GM21723 (cell line): Measurements from ENCODE around the gene PPM1N.

Source experiments
- ATAC-seq: cut with Tn5 transposase; IDR thresholded peaks from one replicate; pipeline ENCODE4 v1.9.1; 2021; ENCODE audit warnings: mild to moderate bottlenecking, moderate library complexity; ENCODE audit not compliant: unreplicated experiment

PPM1N gene

GRCh38 chr19:45489216-45489855 lies 8.9 kb upstream of the PPM1N start:
- ATAC-seq: no peak

- ATAC-seq: no peak
Measured at GRCh38 chr19:45492137-45492626, 6.1 kb upstream of the PPM1N start.

DNA sequence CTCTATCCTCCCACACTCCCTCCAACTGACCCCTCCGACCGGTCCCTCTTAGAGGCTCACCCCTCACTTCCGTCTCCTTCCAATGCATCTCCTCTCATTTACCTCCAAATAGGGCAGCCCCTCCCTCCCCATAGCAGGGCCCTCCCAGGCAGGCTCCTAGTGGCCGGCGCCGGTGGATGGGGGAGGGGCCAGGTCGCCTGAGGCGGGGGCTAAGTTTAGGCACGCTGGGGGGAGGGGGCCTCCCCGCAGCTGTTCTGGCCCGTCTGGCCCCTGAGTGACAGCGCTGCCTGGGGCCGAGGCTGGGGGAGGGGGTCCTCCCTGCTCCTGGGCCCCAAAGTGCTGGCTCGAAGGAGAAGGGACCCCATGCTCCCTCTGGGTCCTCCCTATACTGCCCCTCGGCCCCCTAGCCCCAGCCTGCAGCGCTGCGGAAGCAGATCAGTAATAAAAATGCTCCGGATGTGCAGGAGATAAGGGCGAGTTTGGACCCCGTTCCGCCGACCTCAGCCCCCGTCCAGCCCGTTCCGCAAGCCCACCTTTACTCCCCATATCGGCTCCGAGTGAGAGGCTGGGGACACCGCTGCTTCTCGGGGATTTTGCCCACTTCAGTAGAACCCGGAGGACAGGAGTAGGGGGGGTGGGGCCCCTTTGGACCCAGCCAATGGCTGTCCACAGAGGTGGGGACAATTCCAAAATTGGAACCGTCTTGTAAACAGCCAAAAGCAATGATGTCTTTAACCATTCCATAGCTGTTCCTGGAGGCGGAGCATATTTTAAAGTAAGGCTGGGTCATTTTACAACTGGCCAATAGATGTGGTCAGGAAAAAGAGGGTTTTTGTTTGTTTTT lies 5.4 kb upstream of the PPM1N start:
- no peak for ATAC-seq

- no peak for ATAC-seq
Measured at GRCh38 chr19:45494261-45494916, 3.9 kb upstream of the PPM1N start.

- no peak for ATAC-seq
Measured at GRCh38 chr19:45495178-45495577, 3.1 kb upstream of the PPM1N start.

- ATAC-seq: peak; percentile 23
Measured at GRCh38 chr19:45496349-45496953, 1.8 kb upstream of the PPM1N start.

DNA sequence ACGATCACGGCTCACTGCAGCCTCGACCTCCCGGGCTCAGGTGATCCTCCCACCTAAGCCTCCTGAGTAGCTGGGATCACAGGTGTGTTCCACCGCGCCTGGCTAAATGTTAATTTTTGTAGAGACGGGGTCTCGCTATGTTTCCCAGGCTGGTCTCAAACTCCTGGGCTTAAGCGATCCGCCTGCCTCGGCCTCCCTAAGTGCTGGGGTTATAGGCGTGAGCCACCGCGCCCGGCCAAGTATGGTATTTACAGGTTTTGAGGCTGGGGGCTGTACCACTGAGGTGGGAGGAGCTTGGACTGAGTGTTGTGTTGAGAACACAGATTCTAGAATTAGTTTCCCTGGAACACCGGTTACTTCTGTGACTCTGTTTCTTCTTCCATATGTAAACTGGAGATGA lies 452 bp upstream of the PPM1N start:
- ATAC-seq: no peak

- no peak for ATAC-seq
Measured at GRCh38 chr19:45499196-45500180, 1.2 kb downstream of the PPM1N start.

DNA sequence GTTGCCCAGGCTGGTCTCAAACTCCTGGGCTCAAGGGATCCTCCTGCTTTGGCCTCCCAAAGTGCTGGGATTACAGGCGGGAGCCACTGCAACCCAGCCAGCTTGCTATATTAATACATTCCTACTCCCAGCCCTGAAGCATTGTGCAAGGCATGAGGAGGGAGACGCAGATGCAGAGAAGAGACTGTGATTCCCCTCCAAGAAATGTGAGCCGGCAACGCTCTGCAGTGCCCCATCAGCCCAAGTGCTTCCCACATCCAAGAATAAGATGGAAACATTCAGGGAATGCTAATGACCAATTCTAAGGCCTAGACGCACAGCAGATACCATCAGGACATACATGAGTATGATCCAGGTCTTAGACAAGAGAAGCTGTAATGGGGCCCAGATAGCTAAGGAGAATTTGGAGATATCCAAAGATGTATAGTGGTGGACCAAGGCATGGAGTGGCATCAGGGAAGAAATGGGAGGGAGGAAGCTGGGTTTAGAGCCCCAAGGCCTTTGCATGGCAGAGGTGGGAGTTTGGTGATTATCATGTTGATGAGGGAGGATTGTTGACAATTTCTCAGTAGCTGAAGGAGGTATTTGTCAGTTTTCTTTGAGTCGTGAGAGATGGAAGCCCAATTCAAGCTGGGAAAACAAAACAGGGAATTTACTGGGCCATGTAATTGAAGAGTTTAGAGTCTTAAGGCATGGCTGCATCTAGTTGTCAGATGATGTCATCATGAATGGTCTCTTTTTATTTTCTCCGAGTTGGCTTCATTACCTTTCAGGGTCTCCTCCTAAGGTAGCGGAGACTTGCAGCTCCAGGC lies 2.9 kb downstream of the PPM1N start:
- ATAC-seq: no peak

DNA sequence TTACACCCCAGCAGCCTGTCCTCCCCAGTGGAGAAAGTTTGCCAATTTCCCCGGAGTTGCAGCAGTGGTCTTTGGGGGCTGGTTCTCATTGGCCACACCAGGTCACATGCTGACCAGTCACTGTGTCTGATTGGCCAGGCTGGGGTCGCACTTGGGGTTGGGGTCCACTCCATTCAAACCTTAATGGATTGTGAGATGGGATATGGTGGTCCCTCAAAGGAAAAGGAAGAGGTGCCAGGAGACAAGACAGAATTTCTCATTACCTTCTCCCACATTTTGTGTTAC lies 3.4 kb downstream of the PPM1N start:
- ATAC-seq: no peak

GRCh38 chr19:45502111-45502510 lies 3.9 kb downstream of the PPM1N start:
- ATAC-seq: no peak

- no peak for ATAC-seq
Measured at GRCh38 chr19:45503909-45504308, 5.7 kb downstream of the PPM1N start.

DNA sequence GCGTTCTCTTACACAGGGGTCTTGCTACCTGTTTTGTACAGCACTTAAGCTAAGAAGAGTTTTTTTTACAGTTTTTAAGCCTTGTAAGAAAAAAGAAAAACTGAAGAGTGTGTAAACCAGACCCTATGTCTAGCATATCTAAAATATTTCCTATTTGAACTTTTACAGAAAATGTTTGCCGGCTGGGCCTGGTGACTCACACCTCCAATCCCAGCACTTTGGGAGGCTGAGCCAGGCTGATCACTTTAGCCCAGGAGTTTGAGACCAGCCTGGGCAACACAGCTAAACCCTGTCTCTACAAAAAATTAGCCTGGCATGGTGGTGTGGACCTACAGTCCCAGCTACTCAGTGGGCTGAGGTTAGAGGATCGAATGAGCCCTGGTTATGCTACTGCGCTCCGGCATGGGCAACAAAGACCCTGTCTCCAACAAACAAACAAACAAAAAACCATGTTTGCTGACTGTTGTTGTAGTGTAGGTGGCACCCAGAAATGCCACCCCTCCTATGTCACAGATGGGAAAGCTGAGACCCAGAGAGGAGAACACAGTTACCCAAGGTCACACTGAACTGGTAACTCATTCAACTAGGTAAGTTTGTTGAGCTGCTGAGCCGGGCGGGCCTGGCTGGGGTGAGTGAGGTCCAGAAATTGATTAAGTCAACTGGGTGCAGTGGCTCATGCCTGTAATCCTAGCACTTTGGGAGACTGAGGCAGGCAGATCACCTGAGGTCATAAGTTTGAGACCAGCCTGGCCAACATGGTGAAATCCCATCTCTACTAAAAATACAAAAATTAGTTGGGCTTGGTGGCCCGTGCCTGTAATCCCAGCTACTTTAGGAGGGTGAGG lies 7.1 kb downstream of the PPM1N start:
- ATAC-seq: no peak

GRCh38 chr19:45505996-45506245 lies 7.7 kb downstream of the PPM1N start:
- ATAC-seq: no peak

- peak; percentile 57 for ATAC-seq
Measured at GRCh38 chr19:45506246-45506988, 8.2 kb downstream of the PPM1N start.

DNA sequence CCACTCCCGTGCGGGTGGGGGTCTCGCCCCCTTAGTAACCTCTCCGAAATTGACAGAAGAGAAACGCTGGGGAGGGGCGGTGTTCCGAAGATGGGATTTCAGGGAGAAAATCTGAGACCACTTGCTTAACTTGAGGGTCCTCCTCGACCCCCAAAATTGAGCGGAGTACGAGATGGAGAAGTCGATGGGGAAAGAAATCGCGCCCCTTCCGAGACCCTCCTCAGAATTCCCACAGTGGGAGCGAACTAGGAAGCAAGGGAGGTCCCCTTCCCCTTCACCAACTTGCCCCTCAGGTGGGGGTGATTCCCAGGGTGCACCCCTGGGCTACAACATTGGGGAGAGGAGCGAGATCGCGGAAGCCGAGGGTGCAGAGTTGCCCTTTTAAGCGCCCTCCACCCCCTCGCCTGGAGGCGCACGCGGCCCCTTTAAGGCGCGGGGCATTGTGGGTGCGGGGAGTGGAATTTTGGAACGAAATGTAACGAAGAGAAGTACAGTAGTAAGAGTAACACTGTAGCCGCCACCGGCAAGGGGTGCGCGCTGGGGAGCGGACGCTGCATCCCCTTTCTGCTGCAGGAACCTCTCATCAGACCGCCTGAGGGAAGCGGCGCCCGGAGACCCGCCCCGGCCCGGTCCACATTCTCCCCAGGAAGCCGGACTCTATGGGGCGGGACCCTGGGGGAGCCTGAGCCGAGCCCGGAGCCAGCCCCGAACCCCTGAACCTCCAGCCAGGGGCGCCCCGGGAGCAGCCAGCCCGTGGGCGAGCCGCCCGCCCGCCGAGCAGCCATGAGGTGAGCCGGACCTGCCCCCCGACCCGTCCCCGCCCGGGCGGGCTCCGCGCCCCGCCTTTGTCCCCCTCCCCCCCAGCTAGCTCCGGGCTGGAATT lies 9.0 kb downstream of the PPM1N start, which contains the start of gene VASP:
Gene VASP (plus strand): TSS at position 491 of the 883 bp plus-strand sequence. CDS start 293 bp downstream, at position 784.
- peak; percentile 47 for ATAC-seq

DNA sequence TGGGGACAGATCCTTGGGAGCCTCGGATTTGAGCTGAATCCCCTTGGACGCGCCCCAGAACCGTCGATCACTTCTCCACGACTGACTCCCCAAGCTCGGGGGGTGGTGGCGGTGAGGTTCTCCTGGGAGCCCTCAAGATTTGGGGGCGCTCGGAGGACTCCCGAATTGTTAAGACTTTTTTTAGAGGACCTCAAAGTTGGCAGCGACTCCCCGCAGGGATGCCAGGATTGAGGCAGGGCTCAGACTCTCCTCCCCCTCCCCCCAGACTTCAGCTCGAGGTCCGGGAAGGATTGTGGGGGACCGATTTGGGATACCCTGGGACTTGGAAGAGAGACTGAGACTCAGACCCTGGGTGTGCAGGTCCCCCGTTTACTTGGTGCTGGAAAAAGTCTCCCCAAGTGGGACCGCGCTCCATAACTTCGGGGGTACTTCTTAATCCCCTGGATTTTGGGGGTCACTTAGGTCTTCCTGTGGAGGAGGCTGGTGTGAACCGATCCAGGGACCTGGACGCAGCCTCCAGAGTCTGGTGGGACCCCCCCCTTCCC lies 9.7 kb downstream of the PPM1N start:
- no peak for ATAC-seq
